Natural killer cell (primary cell): ENCODE data around the gene HIVEP3. TPM values are rescaled to one million over a fixed set of nuclear protein-coding genes. Genes with fewer than 3 reads are reported as not detected.

Source experiments
- ATAC-seq, 3 donors: fragments of 150-1000 bp in 2 of 3; fragments of 200-7000 bp in 1 of 3; cut with Tn5 transposase; 1 replicate in 1 of 3; 2 replicates in 2 of 3; pipeline ENCODE4 v1.10.0; 2021; ENCODE audit warnings: mild to moderate bottlenecking in 2 of 3, moderate library complexity in 2 of 3
- DNase-seq, 2 donors: peaks; one replicate each; pipeline versions ENCODE4 v3.0.0 to v3.0.0-alpha.2; 2013 to 2021; ENCODE audit warnings: mixed read lengths in 1 of 2
- H3K27ac ChIP-seq: one replicate; pipeline ENCODE4 v1.5.1; 2013; ENCODE audit warnings: mild to moderate bottlenecking, low read length
- H3K27me3 ChIP-seq: one replicate; pipeline ENCODE4 v1.6.1; 2013; ENCODE audit warnings: low read length; ENCODE audit not compliant: control insufficient read depth, insufficient read depth
- H3K36me3 ChIP-seq: one replicate; pipeline ENCODE4 v1.6.1; 2013; ENCODE audit warnings: low read length; ENCODE audit not compliant: control insufficient read depth, insufficient read depth
- H3K4me1 ChIP-seq: one replicate; pipeline ENCODE4 v1.6.1; 2013; ENCODE audit warnings: low read length; ENCODE audit not compliant: control insufficient read depth, insufficient read depth
- H3K4me3 ChIP-seq: one replicate; pipeline ENCODE4 v1.5.1; 2013; ENCODE audit warnings: low read length
- H3K9me3 ChIP-seq: one replicate; pipeline ENCODE4 v1.6.1; 2013; ENCODE audit warnings: low read length; ENCODE audit not compliant: control insufficient read depth, insufficient read depth
- H3K27ac Mint-ChIP-seq, 2 donors: one replicate each; pipeline ENCODE4 v1.8.0; 2022; ENCODE audit warnings: mild to moderate bottlenecking in 2 of 2, mixed read lengths in 2 of 2, moderate library complexity in 1 of 2
- H3K27me3 Mint-ChIP-seq, 2 donors: one replicate each; pipeline ENCODE4 v1.8.0; 2022; ENCODE audit warnings: low read depth in 2 of 2, mixed read lengths in 2 of 2
- H3K36me3 Mint-ChIP-seq: one replicate; pipeline ENCODE4 v1.8.0; 2022; ENCODE audit warnings: mixed read lengths
- H3K4me1 Mint-ChIP-seq, 2 donors: one replicate each; pipeline ENCODE4 v1.8.0; 2022; ENCODE audit warnings: mixed read lengths in 2 of 2
- H3K4me3 Mint-ChIP-seq: one replicate; pipeline ENCODE4 v1.8.0; 2022; ENCODE audit warnings: mild to moderate bottlenecking, moderate library complexity, mixed read lengths
- H3K9me3 Mint-ChIP-seq, 2 donors: one replicate each; pipeline ENCODE4 v1.8.0; 2022; ENCODE audit warnings: mixed read lengths in 2 of 2
- CTCF ChIP-seq: fragments of 200-600 bp; IDR thresholded peaks from one replicate; pipeline ENCODE4 v1.8.0; 2022; ENCODE audit warnings: antibody characterized with exemption
- WGBS: methylation state at CpG from one replicate; pipeline ENCODE4 v1.1.7; 2013; ENCODE audit warnings: missing lambda C conversion rate; ENCODE audit not compliant: insufficient coverage; 5-methylcytosine and 5-hydroxymethylcytosine counted together
- intact Hi-C: fragments of 100-400 bp; cut with micrococcal nuclease; formaldehyde crosslinking; loops from one replicate; pipeline ENCODE4 v1.14.2; 2022
- total RNA-seq, 4 donors: library from RNA; stranded (reverse); fragments of 120-200 nt in 1 of 4; gene quantifications; one replicate each; pipeline versions ENCODE4 v1.2.3 to v1.2.4, GENCODE V29; 2013 to 2022

HIVEP3 gene
- total RNA-seq, 3 donors from 2014 or later (not counting 1 experiment from before 2014, with no cell fraction given) = 26.2 to 35.2 (median 29.8) TPM

GRCh38 chr1:41812051-41812450, 106.7 kb downstream of the HIVEP3 start:
- WGBS = 63% methylated on average over 3 of the region's 5 CpGs
- ATAC-seq (peak; percentile 54 to 69 (median 59)), DNase-seq (peak in 1 of 2 donors; percentile 75)
- intact Hi-C loops = loop anchor here (2.0 to 5.0 kb wide), 4 partner anchors 105 to 360 kb away; partner anchors contain the start of gene HIVEP3
- Histone ChIP-seq H3K36me3 (no peaks in the 10 kb centered on the region), H3K9me3 (no peaks in the 10 kb centered on the region), H3K4me1 (peaks cover 46% of the 10 kb centered on the region), H3K4me3 (no peak overlapping the region), H3K27me3 (no peaks in the 10 kb centered on the region), H3K27ac (no peak overlapping the region)
- Mint-ChIP-seq H3K4me3 (peak overlapping the region; percentile 8), H3K36me3 (no peaks in the 10 kb centered on the region), H3K9me3 (no peaks in the 10 kb centered on the region), H3K27ac (peak overlapping the region in 1 of 2 donors; percentile 68), H3K27me3 (no peaks in the 10 kb centered on the region), H3K4me1 (peaks cover 56 to 58% of the 10 kb centered on the region in 2 donors)
- peak; percentile 68 for TF ChIP-seq CTCF

GRCh38 chr1:41811051-41811795, 107.5 kb downstream of the HIVEP3 start:
- H3K36me3 Mint-ChIP-seq = no peaks in the 10 kb centered on the region
- Histone ChIP-seq H3K36me3 (no peaks in the 10 kb centered on the region), H3K9me3 (no peaks in the 10 kb centered on the region), H3K4me1 (peaks cover 54% of the 10 kb centered on the region), H3K4me3 (no peak overlapping the region), H3K27me3 (no peaks in the 10 kb centered on the region), H3K27ac (no peak overlapping the region)
- DNase-seq (peak in 1 of 2 donors; percentile 64), ATAC-seq (peak; percentile 59 to 66 (median 65))
- TF ChIP-seq CTCF = no peak
- peak overlapping the region; percentile 47 for H3K4me3 Mint-ChIP-seq
- no peaks in the 10 kb centered on the region for H3K9me3 Mint-ChIP-seq
- peak overlapping the region; percentile 34 to 68 for H3K27ac Mint-ChIP-seq
- WGBS = 40% methylated on average over 7 of the region's 7 CpGs
- no peaks in the 10 kb centered on the region for H3K27me3 Mint-ChIP-seq
- H3K4me1 Mint-ChIP-seq = peaks cover 60 to 67% of the 10 kb centered on the region in 2 donors
- intact Hi-C loops = loop anchor here (5.0 kb wide), 3 partner anchors 106 to 361 kb away; partner anchors contain the start of gene HIVEP3

GRCh38 chr1:41810446-41810845, 108.3 kb downstream of the HIVEP3 start:
- TF ChIP-seq CTCF = no peak
- Mint-ChIP-seq H3K27ac (peak overlapping the region in 1 of 2 donors; percentile 34), H3K9me3 (no peaks in the 10 kb centered on the region), H3K4me3 (no peak overlapping the region), H3K27me3 (no peaks in the 10 kb centered on the region), H3K4me1 (peaks cover 67 to 72% of the 10 kb centered on the region in 2 donors), H3K36me3 (no peaks in the 10 kb centered on the region)
- H3K27me3 ChIP-seq = no peaks in the 10 kb centered on the region
- peak in 1 of 2 donors; percentile 68 for DNase-seq
- peaks cover 62% of the 10 kb centered on the region for H3K4me1 ChIP-seq
- H3K4me3 ChIP-seq = no peak overlapping the region
- intact Hi-C loops = loop anchor here (5.0 kb wide), 3 partner anchors 107 to 362 kb away; partner anchors contain the start of gene HIVEP3
- no peaks in the 10 kb centered on the region for H3K36me3 ChIP-seq
- H3K27ac ChIP-seq = no peak overlapping the region
- no peaks in the 10 kb centered on the region for H3K9me3 ChIP-seq
- peak; percentile 35 to 45 (median 42) for ATAC-seq
